Measurements from ENCODE around the gene C19orf25.

The C19orf25 gene

GRCh38 chr19:1434040-1434366 lies 45.0 kb downstream of the C19orf25 start:
- no peak overlapping the region for H3K4me3 ChIP-seq
- H3K27me3 ChIP-seq: no peaks in the 10 kb centered on the region
- H3K4me2 ChIP-seq: no peak overlapping the region
- H3K36me3 ChIP-seq: peaks cover 63 to 75% (median 68%) of the 10 kb centered on the region in 11 experiments
- no peaks in the 10 kb centered on the region for H3K9me3 ChIP-seq (replicated peaks in 1 of 11)
- peaks cover 23 to 44% (median 36%) of the 10 kb centered on the region in 10 experiments for H3K4me1 ChIP-seq
- H3K9ac ChIP-seq: 0 out of 22 replicates have a peak overlapping the region, but pooled peaks of 2 of the 11 experiments have one; percentile 19
- TF ChIP-seq Cebpa-rat (IDR thresholded peaks at IDR 0.05): no peak
- H3K27ac ChIP-seq: no peak overlapping the region
- peaks cover 53 to 97% (median 82%) of the 10 kb centered on the region in 11 experiments; a peak in 21 of 22 replicates for H4K20me1 ChIP-seq

- peaks cover 70 to 81% (median 74%) of the 10 kb centered on the region in 11 experiments for H3K36me3 ChIP-seq
- H4K20me1 ChIP-seq: peaks cover 58 to 97% (median 82%) of the 10 kb centered on the region in 11 experiments; a peak in 21 of 22 replicates
- no peak overlapping the region for H3K27ac ChIP-seq
Observed at GRCh38 chr19:1433119-1434039, 45.6 kb downstream of the C19orf25 start.

GRCh38 chr19:1432507-1432887 lies 46.5 kb downstream of the C19orf25 start:
- Histone ChIP-seq H3K27me3 (no peaks in the 10 kb centered on the region), H3K9ac (no peak overlapping the region), H3K27ac (no peak overlapping the region), H4K20me1 (peaks cover 67 to 100% (median 90%) of the 10 kb centered on the region in 11 experiments), H3K4me3 (no peak overlapping the region), H3K4me2 (no peak overlapping the region), H3K4me1 (peaks cover 24 to 46% (median 44%) of the 10 kb centered on the region in 10 experiments), H3K9me3 (replicated peaks in 1 of 11) (no peaks in the 10 kb centered on the region), H3K36me3 (peaks cover 73 to 90% (median 81%) of the 10 kb centered on the region in 11 experiments)
- no peak for TF ChIP-seq Cebpa-rat (IDR thresholded peaks at IDR 0.05)

More at GRCh38 chr19:1433119-1434039, 45.6 kb downstream of the C19orf25 start:
- no peak for TF ChIP-seq Cebpa-rat (IDR thresholded peaks at IDR 0.05)
- H3K4me1 ChIP-seq: peaks cover 23 to 44% (median 40%) of the 10 kb centered on the region in 10 experiments
- H3K27me3 ChIP-seq: no peaks in the 10 kb centered on the region
- H3K4me2 ChIP-seq: no peak overlapping the region
- no peak overlapping the region; a peak in 1 of 22 replicates for H3K9ac ChIP-seq
- H3K9me3 ChIP-seq (replicated peaks in 1 of 11): no peaks in the 10 kb centered on the region
- no peak overlapping the region for H3K4me3 ChIP-seq

GRCh38 chr19:1431759-1432506 lies 47.1 kb downstream of the C19orf25 start:
- no peak overlapping the region for H3K27ac ChIP-seq
- H3K36me3 ChIP-seq: peaks cover 76 to 95% (median 82%) of the 10 kb centered on the region in 11 experiments
- no peaks in the 10 kb centered on the region for H3K9me3 ChIP-seq (replicated peaks in 1 of 11)
- no peaks in the 10 kb centered on the region for H3K27me3 ChIP-seq
- TF ChIP-seq Cebpa-rat (IDR thresholded peaks at IDR 0.05): no peak
- H3K4me2 ChIP-seq: no peak overlapping the region
- peak overlapping the region in 3 of 11 experiments; percentile 9 to 27 (median 10); a peak in 1 of 22 replicates for H3K9ac ChIP-seq
- no peak overlapping the region for H3K4me3 ChIP-seq
- H3K4me1 ChIP-seq: peaks cover 25 to 47% (median 44%) of the 10 kb centered on the region in 10 experiments
- peaks cover 72 to 100% (median 93%) of the 10 kb centered on the region in 11 experiments for H4K20me1 ChIP-seq

- Histone ChIP-seq H3K9me3 (replicated peaks in 1 of 11) (no peaks in the 10 kb centered on the region), H4K20me1 (peaks cover 81 to 100% (median 94%) of the 10 kb centered on the region in 11 experiments), H3K4me1 (peaks cover 28 to 51% (median 46%) of the 10 kb centered on the region in 10 experiments), H3K4me2 (no peak overlapping the region), H3K27ac (no peak overlapping the region), H3K4me3 (no peak overlapping the region), H3K9ac (no peak overlapping the region), H3K27me3 (no peaks in the 10 kb centered on the region), H3K36me3 (peaks cover 77 to 98% (median 88%) of the 10 kb centered on the region in 11 experiments)
- no peak for TF ChIP-seq Cebpa-rat (IDR thresholded peaks at IDR 0.05)
Observed at GRCh38 chr19:1430246-1430645, 48.8 kb downstream of the C19orf25 start.

GRCh38 chr19:1429750-1430149 lies 49.3 kb downstream of the C19orf25 start:
- Histone ChIP-seq H3K9ac (peak overlapping the region in 6 of 11 experiments; percentile 9 to 66 (median 28); a peak in 4 of 22 replicates), H3K27me3 (no peaks in the 10 kb centered on the region), H3K27ac (peak overlapping the region in 1 of 11 experiments; percentile 13; a peak in 2 of 22 replicates), H3K4me3 (no peak overlapping the region), H3K36me3 (peaks cover 78 to 99% (median 89%) of the 10 kb centered on the region in 11 experiments), H4K20me1 (peaks cover 83 to 100% (median 97%) of the 10 kb centered on the region in 11 experiments), H3K9me3 (replicated peaks in 1 of 11) (no peaks in the 10 kb centered on the region), H3K4me1 (peaks cover 32 to 56% (median 49%) of the 10 kb centered on the region in 10 experiments), H3K4me2 (peak overlapping the region in 2 of 11 experiments; percentile 16 to 80; a peak in 3 of 22 replicates)
- no peak for TF ChIP-seq Cebpa-rat (IDR thresholded peaks at IDR 0.05)

- TF ChIP-seq Cebpa-rat (IDR thresholded peaks at IDR 0.05): no peak
- Histone ChIP-seq H3K9me3 (replicated peaks in 1 of 11) (no peaks in the 10 kb centered on the region), H3K27ac (no peak overlapping the region; a peak in 2 of 22 replicates), H3K4me3 (no peak overlapping the region), H4K20me1 (peaks cover 82 to 100% (median 96%) of the 10 kb centered on the region in 11 experiments), H3K27me3 (no peaks in the 10 kb centered on the region), H3K9ac (peak overlapping the region in 6 of 11 experiments; percentile 14 to 71 (median 45); a peak in 9 of 22 replicates), H3K4me2 (peak overlapping the region in 4 of 11 experiments; percentile 80 to 93 (median 84); a peak in 8 of 22 replicates), H3K36me3 (peaks cover 75 to 97% (median 87%) of the 10 kb centered on the region in 11 experiments), H3K4me1 (peaks cover 40 to 65% (median 55%) of the 10 kb centered on the region in 10 experiments)
Observed at GRCh38 chr19:1428738-1429391, 50.1 kb downstream of the C19orf25 start.
